ENCODE measurements around the gene DCLK1.

Gene DCLK1

DNA sequence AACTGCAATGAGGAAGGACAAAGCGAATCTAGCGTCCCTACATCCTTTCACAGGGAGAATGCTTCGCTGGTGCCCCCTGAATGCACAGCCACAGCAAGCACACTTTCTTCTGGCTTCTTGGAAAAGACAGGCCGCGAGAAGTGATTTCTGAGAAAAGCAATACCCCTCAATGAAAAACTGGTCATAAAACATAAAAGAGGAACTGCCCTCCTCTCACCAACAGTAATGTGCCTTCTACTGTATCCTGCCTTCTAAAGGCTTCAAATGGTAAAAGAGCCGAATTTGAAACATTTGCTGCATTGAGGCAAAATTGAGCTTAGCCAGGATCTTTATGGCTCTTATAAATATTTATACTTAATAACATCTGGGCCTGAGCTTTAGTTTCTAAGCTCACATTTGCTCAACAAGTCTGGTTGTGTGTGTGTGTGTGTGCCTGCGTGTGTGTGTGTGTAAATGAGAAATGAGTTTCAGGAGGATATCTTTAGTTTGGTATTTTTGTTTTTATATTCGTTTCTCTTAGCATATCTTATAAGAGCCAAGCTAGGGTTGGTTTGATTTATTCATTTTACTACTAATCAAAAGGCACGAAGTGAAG, 408.6 kb downstream of the DCLK1 start:
- Histone ChIP-seq H3K9me2 (replicated peaks; ENCODE audit: low read depth, low read length) (no peaks in the 10 kb centered on the region), H3F3A (ENCODE audit: low read depth) (no peaks in the 10 kb centered on the region), H3K4me2 (ENCODE audit: low read depth, low read length, poor library complexity, severe bottlenecking) (no peak overlapping the region), H2AFZ (ENCODE audit: low read length) (no peak overlapping the region), H3K79me2 (ENCODE audit: insufficient read depth, low read length) (no peaks in the 10 kb centered on the region), H3K9ac (ENCODE audit: low read depth, low read length, poor library complexity, severe bottlenecking) (no peak overlapping the region), H3K4me3 (ENCODE audit: low read length, poor library complexity, severe bottlenecking) (no peak overlapping the region), H4K20me1 (ENCODE audit: insufficient read depth, low read length, poor library complexity, severe bottlenecking) (no peaks in the 10 kb centered on the region), H3K27me3 (ENCODE audit: insufficient read depth, low read length, poor library complexity, severe bottlenecking) (no peaks in the 10 kb centered on the region), H3K9me3 (ENCODE audit: insufficient read depth, low read depth, low read length) (no peaks in the 10 kb centered on the region), H3K4me1 (ENCODE audit: insufficient read depth, low read length, poor library complexity, severe bottlenecking) (no peaks in the 10 kb centered on the region), H3K36me3 (ENCODE audit: insufficient read depth, low read length) (no peaks in the 10 kb centered on the region)
- TF ChIP-seq, protein P1, sequence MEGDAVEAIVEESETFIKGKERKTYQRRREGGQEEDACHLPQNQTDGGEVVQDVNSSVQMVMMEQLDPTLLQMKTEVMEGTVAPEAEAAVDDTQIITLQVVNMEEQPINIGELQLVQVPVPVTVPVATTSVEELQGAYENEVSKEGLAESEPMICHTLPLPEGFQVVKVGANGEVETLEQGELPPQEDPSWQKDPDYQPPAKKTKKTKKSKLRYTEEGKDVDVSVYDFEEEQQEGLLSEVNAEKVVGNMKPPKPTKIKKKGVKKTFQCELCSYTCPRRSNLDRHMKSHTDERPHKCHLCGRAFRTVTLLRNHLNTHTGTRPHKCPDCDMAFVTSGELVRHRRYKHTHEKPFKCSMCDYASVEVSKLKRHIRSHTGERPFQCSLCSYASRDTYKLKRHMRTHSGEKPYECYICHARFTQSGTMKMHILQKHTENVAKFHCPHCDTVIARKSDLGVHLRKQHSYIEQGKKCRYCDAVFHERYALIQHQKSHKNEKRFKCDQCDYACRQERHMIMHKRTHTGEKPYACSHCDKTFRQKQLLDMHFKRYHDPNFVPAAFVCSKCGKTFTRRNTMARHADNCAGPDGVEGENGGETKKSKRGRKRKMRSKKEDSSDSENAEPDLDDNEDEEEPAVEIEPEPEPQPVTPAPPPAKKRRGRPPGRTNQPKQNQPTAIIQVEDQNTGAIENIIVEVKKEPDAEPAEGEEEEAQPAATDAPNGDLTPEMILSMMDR (conservative IDR thresholded peaks at IDR 0.05; ENCODE audit: low read length), result no peak
- no peak for TF ChIP-seq EZH2phosphoT487 (IDR thresholded peaks at IDR 0.05; ENCODE audit: borderline replicate concordance)

DNA sequence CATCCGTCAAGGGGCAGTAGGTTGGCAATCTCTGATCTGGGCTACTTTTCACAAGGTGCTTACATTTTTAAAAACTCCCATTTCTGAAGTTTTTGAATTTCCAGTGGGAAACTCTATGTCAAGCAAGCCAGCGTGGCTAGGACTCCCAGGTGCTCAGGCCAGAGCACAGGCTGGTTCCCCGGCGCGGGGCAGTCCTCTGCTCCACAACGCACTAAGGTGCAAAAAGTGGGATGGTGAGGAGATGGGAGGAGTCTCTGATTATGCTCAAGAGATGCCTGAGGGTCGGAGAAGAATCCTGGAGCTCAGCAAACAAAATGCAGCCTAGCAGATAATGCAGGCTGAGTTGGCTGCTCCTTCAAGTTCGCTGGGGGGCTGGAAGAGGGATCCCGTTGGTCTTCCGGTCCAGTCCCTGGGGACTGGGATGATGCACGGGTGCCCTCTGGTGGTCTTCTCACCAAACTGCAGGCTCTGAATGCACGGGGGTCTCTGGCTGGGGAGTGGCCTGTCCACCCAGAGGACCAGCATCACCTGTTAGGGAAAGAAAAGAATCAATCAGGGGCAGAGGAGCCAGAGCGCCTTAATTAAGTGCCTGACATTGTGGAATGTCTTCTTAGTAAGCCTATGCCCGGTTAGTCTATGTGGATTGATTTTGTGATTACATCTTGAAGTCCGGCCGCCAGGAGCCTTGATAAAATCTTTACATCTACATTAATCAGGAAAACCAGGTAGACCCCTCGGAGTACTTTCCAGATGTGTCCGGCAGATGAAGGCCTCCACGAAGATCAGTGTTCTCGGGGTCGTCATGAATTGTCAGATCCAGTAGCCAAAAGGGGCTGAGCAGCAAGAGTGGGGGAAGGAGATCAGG, 410.3 kb downstream of the DCLK1 start:
- Histone ChIP-seq H3K27me3 (ENCODE audit: insufficient read depth, low read length, poor library complexity, severe bottlenecking) (no peaks in the 10 kb centered on the region), H3K4me1 (ENCODE audit: insufficient read depth, low read length, poor library complexity, severe bottlenecking) (no peaks in the 10 kb centered on the region), H3K9ac (ENCODE audit: low read depth, low read length, poor library complexity, severe bottlenecking) (peak overlapping the region; percentile 13), H3K9me3 (ENCODE audit: insufficient read depth, low read depth, low read length) (no peaks in the 10 kb centered on the region), H3K36me3 (ENCODE audit: insufficient read depth, low read length) (no peaks in the 10 kb centered on the region), H3K4me2 (ENCODE audit: low read depth, low read length, poor library complexity, severe bottlenecking) (peak overlapping the region; percentile 73), H4K20me1 (ENCODE audit: insufficient read depth, low read length, poor library complexity, severe bottlenecking) (no peaks in the 10 kb centered on the region), H3K79me2 (ENCODE audit: insufficient read depth, low read length) (no peaks in the 10 kb centered on the region), H3K4me3 (ENCODE audit: low read length, poor library complexity, severe bottlenecking) (peak overlapping the region; percentile 63), H3K9me2 (replicated peaks; ENCODE audit: low read depth, low read length) (no peaks in the 10 kb centered on the region), H2AFZ (ENCODE audit: low read length) (peak overlapping the region; percentile 93), H3F3A (ENCODE audit: low read depth) (no peaks in the 10 kb centered on the region)
- no peak for TF ChIP-seq EZH2phosphoT487 (IDR thresholded peaks at IDR 0.05; ENCODE audit: borderline replicate concordance)
- TF ChIP-seq, protein P1 (conservative IDR thresholded peaks at IDR 0.05; ENCODE audit: low read length), result peak; percentile 99

DNA sequence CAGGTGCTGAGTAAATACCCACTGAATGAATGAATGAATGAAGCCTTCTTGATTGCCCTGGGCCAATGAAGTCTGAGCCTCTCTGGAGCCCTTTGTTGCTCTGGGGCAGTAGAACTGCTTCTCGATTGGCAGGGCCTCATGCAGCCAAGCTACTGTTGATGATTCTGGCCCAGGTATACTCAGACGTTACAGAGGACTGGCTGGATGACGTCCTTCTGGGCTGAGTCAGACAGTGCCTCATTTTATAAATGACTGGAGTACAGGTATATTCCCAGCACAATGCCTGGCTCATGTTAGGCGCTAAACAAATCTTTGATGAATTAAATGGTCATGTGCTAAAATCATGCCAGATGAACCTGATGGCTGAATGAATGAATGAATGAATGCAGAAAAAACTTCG, 410.9 kb downstream of the DCLK1 start:
- Histone ChIP-seq H3K36me3 (ENCODE audit: insufficient read depth, low read length) (no peaks in the 10 kb centered on the region), H3K9ac (ENCODE audit: low read depth, low read length, poor library complexity, severe bottlenecking) (no peak overlapping the region), H3K4me1 (ENCODE audit: insufficient read depth, low read length, poor library complexity, severe bottlenecking) (no peaks in the 10 kb centered on the region), H3K27me3 (ENCODE audit: insufficient read depth, low read length, poor library complexity, severe bottlenecking) (no peaks in the 10 kb centered on the region), H3K9me3 (ENCODE audit: insufficient read depth, low read depth, low read length) (no peaks in the 10 kb centered on the region), H3F3A (ENCODE audit: low read depth) (no peaks in the 10 kb centered on the region), H3K4me2 (ENCODE audit: low read depth, low read length, poor library complexity, severe bottlenecking) (peak overlapping the region; percentile 73), H3K79me2 (ENCODE audit: insufficient read depth, low read length) (no peaks in the 10 kb centered on the region), H4K20me1 (ENCODE audit: insufficient read depth, low read length, poor library complexity, severe bottlenecking) (no peaks in the 10 kb centered on the region), H3K4me3 (ENCODE audit: low read length, poor library complexity, severe bottlenecking) (peak overlapping the region; percentile 63), H3K9me2 (replicated peaks; ENCODE audit: low read depth, low read length) (no peaks in the 10 kb centered on the region), H2AFZ (ENCODE audit: low read length) (peak overlapping the region; percentile 93)
- TF ChIP-seq, protein P1 (conservative IDR thresholded peaks at IDR 0.05; ENCODE audit: low read length), result no peak
- no peak for TF ChIP-seq EZH2phosphoT487 (IDR thresholded peaks at IDR 0.05; ENCODE audit: borderline replicate concordance)

Measured in Loucy (cell line).